ENCODE data around the gene RAI1.

GRCh38 chr17:17757956-17758845, 76.9 kb downstream of the RAI1 start:
- TF ChIP-seq CTCF (IDR thresholded peaks at IDR 0.05) (no peak), POLR2A (IDR thresholded peaks at IDR 0.05) (no peak)

All from esophagus squamous epithelium (tissue), 4 donors.